GM19035 (cell line): Measurements from ENCODE around the gene COL7A1.

Experiments used
- ATAC-seq: cut with Tn5 transposase; IDR thresholded peaks from one replicate; pipeline ENCODE4 v1.9.1; 2021; ENCODE audit not compliant: unreplicated experiment

The COL7A1 gene

DNA sequence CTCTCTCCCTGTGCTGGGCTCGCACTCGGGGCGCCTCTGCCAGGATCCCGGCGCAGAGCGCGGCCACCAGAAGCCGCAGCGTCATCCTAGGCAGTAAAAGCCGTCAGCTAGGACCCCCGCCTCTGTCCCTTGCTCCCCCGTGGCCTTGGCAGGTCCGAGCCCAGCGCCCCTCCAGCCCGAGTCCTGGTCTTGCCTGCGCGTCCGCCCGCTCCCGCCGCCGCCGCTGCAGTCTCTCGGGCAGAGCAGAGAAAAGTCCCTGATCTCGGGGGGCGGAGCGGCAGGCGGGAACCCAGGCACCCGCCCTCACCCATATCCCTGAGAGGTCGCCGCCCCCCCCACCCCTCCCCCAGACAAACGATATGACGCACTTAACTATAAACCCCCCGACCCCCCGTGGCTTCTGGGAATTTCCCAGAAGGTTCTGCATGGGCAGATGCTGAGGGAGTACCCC is at the start of gene COL7A1:
Gene COL7A1 (minus strand): TSS at position 255 of the 451 bp plus-strand sequence. CDS start 170 bp downstream, at position 85.
- ATAC-seq, result no peak

DNA sequence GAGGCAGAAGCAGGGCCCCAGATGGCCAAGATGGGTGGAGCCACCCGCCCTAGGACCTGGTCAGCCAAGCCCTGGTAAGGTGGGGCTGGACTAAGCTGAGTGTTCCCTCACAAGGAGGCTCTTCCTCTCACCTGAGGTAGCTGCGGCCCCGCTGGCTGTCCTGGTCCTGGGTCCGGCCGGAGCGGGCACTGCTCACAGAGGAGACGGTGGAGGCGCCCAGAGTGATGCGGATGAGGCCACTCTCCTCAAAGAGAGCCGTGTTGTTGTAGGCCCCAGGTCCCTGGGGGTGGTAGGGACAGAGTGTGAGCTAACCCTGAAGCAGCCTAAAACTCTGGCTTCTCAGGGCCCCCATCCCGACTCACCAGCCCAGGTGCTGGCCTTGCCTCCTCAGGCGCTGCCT is 47.5 kb upstream of the COL7A1 start:
- ATAC-seq, result no peak

DNA sequence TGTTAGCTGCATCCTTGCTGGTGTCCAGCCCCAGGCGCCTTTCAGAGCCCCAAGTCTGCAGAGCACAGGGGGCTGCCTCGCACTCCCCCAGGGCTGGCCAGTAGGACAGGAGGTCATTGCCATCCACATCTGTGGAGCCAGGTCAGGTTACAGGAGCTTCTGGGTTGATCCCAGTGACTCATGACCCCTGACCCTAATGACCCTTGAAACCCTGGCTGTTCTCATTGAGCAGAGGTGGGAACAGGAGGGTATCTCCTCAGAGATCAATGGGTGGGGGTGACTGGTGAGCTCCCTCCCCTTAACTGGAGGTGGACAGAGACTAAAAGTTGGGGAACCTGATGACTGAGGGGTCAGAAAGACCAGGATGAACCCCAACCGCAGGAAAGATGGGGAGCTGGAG is 46.3 kb upstream of the COL7A1 start:
- ATAC-seq, result no peak

DNA sequence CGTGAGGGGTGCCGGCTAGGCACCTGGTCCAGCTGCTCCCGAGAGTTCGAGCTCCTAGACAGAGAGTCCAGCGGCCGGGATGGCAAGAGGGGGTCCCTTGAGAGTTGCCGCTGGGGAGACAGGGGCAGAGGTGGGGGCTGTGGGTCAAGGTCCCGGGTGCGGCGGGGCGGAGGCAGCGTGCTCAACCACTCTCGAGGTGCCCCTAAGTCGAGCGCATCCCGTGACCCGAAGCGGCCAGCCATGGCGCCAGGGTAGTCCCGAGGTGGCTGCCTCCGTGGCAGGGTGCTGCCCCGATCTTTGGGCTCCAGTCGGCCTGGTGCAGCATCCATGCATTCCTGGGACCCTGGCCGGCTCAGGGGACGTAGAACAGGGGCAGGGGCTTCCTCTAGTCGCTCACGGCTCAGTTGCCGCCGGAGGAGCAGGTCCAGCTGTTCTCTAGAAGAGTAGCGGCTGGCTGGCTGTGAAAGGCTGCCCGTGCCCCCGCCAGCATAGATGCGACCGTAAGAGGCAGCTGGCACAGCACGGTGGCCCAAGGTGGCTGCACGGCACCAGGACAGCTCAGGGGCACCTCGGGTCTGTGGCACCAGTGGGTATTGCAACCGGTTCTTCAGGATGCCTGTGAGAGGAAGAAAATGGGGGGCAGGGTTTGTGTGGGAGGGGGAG is 44.9 kb upstream of the COL7A1 start:
- no peak for ATAC-seq

DNA sequence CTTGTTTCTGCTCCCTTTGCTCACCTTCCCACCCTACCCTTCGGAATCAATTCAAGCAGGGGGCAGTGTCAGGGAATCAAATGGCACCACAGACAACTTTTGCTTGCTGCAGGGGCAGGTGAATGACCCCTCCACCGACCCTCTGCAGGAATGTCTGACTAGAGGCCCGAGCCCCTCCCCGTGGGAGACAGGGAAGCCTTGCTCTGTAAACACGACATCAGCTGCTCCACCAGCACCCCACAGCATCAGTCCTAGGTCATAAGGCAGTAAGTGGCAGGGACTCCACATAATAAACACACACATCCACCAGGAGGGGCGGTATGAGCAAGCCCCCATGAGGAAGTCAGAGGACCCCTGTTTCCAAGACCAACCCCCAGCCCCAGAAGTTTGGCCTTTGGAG is 42.2 kb upstream of the COL7A1 start:
- ATAC-seq, result no peak

DNA sequence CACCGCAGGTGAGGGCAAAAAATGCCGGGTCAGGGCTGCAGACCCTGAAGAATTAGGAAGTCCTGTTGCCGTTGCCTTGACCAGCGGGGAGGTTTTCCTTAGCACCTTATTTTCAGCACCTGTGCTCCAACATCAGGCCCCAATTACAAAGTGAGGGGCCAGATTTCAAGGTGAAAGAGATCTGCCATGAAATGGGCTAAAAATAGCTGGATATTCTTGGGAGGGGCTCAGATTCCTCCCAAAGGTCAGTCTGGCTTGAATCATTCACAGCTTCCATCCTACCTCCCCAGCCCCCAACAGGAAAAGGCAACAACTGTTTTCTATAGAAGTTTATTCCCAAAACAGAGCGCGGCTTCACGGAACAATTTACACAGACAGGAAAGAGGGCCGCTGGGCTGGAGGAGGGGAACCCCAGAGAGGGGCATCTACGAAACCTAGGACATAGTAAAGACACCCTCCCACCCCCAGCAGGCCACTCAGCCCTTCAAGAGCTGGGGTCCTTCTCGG is 41.1 kb upstream of the COL7A1 start:
- ATAC-seq, result no peak

DNA sequence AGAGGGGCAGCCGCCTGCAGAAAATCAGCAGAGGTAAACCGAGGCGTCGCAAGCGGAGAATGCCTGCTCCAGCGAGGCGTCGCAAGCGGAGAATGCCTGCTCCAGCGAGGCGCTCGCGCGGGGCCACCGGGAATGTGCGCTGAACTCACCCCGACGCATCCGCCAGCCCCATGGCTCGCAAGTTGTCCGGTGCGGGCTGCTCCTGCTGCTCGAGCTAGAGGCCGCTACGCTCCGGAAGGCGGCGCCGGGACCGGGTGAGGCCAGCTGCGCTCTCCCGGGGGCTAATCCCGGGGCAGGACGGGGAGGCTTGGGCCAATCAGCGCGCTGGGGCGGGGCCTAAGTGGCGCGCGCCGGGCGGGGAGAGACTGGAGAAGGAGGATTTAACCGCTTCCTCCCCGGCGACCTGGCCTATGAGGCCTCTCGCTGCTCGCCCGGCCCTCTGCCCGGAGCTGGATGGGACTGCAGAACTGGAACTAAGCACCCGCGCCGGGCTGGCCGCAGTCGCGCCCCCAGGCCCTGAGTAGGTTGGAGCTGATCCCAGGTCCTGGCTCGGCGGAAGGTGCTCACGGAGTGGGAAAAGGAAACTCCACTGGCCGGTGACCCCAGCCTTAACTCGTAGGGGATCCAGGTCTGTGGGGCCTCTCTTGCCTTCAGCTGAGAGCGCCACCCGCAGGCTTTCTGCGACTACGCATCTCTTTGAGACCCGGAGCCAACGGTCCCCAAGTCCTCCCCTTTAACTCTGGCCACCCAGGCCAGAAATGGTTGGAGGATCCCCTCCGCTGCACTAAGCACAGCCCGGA is 40.3 kb upstream of the COL7A1 start, which contains the start of gene SLC26A6:
Gene SLC26A6 (minus strand): TSS at position 240 of the 800 bp plus-strand sequence. CDS start 68 bp downstream, at position 172.
- ATAC-seq, result peak; percentile 86

DNA sequence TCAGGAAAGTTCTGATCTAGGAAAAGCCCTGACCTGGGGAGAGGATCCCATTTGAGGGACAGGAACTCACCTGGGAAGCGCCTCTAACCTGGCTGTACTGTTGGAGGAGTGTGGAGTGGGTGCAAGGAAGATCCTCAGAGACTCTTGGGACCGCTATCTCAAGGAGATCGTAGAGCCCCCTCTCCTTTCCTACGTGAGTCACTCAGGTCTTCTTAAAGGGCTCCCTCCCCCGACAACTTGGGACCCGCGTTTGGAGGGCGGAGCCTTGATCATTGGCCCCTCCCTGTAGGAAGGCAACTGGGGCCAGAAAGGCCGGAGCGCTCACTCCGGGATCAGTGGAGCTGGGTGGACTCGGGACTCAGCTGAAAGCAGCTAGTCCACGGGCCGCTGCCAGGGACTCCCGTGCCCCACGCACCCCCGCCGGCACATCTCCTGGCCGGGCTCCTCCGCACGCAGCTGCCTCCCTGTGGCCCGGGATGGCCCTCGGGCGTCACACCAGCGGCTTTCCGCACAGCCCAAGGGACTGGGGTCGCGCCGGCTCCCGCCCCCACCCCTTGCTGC is 39.6 kb upstream of the COL7A1 start:
- peak; percentile 31 for ATAC-seq

DNA sequence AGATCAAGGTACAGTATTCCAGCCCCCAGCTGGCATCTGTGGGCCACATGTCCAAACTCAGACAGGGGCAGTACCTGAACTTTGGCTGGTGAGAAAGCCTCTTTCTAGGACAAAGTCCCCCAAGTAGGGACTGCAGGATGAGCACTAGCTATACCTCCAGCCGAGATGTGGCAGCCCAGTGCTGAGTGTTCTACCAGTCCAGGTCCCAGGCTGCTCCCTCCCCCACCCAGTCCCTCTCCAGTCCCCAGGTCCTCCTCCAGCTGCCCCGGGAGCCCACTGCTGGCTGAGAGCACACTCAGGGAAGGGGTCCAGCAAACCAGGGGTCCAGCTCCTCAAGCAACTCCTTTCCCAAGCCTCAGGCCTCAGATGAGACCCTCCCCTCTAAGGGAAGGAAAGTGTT is 38.6 kb upstream of the COL7A1 start:
- no peak for ATAC-seq

DNA sequence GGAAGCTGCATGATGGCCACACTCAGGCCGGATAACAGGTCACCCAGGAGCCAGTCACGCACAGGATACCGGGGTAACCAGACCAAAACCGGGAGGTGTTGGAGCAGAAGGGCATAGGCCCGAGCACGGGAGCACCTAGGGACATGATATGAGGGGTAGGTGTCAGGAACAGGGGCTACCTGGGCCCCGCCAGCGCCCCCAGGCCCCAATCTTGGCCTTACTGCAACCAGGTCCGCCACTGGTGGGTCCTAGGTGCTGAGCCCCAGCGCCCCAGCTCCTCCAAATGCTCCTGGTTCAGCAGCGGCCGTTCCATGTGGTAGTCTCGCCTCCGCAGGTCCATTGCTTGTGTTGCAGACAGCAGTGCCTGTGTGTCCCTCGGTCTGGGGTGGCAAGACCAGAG is 38.1 kb upstream of the COL7A1 start:
- ATAC-seq, result no peak

DNA sequence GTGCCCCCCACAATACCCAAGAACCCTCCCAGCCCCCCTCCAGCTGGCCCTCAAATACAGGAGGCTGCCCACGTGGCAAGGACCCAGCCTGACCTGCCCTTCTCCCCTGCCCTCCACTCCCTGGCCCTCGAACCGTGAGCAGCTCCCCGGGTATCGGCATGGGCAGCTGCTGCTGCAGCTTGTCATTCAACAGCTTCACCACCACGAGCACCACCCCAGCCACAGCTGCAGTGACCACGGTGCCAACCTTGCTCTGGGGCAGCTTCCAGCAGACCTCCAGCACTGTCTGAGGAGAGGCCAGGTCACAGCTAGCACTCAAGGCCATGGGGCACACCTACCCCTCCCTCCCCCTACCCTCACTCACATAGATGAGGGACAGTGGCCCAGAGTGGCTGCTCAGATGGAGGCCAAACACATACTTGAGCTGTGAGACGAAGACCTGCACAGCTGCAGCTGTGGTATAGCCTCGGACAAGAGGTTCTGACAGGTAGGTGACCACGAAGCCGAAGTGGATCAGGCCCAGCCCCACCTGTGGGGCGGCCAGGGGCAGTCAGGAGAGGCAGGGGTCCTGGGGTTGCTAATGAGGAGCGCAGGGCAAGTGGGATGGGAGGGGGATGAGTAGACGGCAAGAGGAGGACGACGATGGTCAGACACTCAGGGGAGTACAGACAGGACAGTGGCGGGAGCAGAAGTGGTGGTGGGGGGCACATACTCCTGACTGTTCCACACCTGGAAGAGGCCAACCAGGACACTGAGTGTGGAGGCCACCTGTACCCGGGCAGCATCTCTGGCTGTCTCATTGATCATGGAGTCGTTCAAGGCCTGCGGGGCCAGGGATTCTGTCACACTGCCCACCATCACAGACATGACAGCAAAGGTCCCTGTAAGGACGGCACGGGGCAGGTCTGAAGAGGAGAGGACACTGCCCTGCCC is 36.7 kb upstream of the COL7A1 start:
- ATAC-seq, result no peak

DNA sequence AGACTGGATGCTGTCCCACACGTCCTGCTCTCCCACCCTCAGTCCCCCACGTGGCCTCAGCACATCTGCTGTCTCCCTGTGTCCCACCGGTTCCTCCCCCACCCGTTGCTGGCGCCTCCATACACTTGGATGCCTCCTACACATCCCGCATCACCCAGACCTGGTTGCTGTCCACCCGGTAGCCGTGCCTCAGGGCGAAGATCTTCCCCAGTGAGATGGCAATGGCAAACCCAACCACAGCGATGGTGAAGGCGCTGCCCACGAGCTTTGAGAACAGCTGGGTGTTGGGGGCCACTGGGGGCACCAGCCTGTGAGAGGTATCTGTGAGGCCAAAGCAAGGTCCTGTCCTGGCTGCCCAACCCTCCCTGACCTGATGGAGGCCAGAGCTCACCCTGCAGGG is 35.7 kb upstream of the COL7A1 start:
- no peak for ATAC-seq

DNA sequence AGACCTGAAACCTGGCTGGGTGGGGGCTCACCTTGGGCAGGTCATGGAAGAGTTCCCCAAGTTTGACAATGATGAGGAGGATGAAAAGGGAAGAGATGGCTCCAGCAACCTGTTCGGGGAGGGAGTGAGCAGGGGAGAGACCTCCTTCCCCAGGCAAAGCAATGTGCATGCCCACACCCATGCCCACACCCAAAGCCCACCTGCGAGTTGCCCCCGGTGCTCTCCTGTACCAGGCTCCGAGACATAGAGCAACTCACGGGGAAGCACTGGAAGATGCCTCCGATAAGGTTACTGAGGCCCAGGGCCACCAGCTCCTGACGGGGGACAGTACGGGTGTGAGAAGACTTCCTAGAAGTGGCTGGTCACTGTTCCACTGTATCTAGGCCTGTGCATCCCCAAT is 35.3 kb upstream of the COL7A1 start:
- no peak for ATAC-seq

DNA sequence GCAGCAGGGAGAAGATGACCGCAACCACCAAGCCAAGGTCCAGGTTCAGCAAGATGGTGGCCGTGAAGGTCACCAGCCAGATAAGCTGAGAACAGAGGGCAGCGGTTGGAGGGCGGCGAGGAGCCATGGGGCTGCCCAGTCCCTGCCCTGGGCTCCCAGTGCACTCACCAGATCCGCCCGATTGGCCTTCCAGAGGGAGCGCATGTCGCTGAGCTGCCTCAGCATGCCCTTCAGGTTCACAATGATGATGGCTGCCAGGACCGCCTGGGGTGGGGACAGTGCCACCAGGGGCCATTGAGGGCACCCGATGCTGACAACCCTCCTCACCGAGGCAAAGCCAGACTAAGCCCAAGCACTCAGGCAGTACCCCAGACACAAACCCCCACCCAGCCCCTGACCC is 34.8 kb upstream of the COL7A1 start:
- ATAC-seq, result no peak

DNA sequence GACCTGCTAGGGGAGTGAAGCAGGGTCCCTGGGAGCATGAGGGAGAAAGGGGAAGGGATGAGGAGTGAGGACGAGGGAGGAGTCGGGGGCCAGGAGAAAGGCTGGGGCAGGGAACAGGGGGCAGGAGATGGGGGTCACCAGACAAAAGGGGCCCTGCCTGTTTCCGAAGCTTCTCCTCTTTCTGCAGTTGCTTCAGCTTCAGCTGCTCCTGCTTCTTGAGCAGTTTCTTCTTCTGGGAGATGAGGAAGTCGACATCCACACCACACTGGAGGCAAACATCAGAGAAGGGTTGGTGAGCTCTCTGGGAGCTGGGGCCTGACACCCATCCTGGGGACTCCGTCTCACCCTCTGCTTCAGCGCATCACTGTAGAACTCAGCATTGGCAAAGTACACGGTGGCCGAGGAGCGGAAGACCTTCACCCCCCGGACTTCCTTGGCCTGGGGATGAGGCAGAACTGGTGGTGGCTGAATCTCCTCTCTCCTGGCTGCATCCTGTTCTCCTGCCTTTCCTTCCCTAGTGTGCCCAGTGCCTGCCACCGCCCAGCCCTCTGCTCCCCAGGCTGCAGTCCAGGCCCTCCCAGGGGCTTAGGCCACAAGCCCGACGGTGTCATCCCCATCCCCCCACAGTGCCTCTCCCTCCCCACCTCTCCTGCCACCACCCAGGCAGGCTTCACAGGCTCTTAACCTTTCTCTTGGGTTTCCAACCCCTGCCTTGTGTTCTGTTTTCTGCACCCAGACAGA is 33.3 kb upstream of the COL7A1 start:
- ATAC-seq, result no peak

DNA sequence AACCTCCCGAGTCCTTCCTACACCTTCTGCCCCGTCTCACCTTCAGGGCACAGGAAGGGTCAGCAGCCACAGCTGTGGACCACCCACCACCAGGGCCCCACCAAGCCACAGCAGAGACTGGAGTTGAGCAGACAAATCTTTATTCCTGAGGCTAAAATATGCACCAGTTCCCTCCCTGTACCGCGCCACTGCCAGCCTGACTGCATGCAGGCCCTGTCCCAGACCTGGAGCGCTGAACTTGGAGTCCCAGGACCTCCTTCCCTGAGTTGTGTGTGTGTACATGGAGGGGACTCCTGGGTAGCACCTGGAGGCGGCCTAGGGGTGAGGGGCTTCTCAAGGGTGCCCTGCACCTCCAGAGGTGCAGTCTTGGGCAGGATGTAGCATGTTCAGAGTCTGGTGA is 30.5 kb upstream of the COL7A1 start:
- ATAC-seq, result no peak

DNA sequence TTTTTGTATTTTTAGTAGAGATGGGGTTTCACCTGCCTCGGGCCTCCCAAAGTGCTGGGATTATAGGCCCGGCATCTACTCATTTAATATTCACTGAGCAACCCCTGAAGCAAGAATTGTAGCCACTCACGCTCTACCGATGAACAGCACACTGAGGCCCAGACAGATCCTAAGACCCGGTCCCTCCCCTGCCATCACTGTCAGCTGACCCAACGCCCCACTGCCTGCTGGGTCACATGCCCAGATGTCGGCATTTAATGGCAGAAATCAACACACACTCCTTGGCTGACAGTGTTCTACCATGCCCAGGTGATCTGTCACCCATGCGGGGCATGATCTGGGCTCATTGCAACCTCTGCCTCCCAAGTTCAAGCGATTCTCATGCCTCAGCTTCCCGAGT is 29.6 kb upstream of the COL7A1 start:
- ATAC-seq, result no peak

DNA sequence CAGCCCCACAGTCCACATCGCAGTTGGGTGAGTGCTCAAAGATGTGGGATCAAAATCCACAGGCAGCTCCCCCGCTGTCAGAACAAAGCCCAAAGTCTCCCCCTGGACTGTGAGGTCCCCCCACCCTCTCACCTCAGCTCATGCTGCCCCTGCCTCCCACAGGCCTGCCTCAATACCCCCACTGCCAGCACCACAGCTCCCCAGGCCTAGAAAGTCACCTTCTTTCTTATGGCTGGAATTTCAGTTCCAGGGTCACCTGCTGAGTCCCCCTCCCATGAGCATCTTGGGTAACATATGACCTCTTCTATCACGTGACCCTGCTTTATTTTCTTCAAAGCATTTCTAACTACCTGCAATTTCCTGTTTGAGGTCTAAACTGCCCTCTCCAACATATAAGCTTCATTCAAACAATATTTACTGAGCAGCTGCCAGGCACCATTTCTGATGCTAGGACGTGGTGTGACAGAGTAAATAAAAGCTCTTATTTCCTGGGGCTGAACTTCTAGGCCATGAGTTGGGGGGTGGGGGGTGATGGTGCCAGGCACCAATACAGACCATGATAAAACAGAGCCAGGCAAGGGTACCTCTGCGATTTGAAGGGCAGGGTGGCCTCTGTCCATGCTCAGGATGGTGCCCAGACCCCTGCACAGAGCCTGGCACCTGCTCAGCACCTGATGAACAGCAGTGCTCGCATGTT is 28.9 kb upstream of the COL7A1 start:
- no peak for ATAC-seq

DNA sequence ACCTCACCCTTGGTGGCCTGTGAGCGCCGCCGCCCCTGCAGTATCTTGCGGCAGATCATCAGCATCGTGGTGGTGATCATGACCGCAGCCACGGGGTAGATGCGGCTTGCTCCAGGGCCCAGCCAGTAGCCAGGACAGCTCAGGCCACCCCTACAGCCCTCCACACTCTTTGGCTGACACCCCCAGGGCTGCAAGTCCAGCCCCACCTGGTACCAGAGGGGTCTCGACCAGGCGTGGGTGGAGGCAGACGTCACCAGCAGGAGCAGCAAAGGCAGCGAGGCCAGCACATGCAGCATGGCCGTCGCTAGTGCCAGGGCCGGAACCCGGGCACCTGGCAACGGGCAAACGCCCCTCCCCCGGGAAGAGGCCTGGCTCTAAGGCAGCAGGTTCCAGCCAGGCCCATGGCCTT is 26.3 kb upstream of the COL7A1 start, which contains the start of gene TMEM89:
Gene TMEM89 (minus strand): TSS at position 309 of the 409 bp plus-strand sequence. CDS start 13 bp downstream, at position 296.
- no peak for ATAC-seq
